K562 (cell line): ENCODE measurements around the gene SIGLEC6. TPM values are rescaled to one million over a fixed set of nuclear protein-coding genes. Genes with fewer than 3 reads are reported as not detected.

Source experiments
- CBX5 ChIP-seq: IDR thresholded peaks from 2 replicates; pipeline ENCODE4 v1.6.1; 2014; ENCODE audit warnings: low read depth, borderline replicate concordance
- CBX8 ChIP-seq: fragments of 200-600 bp; sonication (generic); IDR thresholded peaks from 2 replicates; pipeline ENCODE4 v1.6.1; 2012; ENCODE audit warnings: borderline replicate concordance, mixed run types, low read depth, mild to moderate bottlenecking, moderate library complexity, mixed read lengths, low read length, control low read depth, inconsistent platforms; ENCODE audit not compliant: poor library complexity, severe bottlenecking; ENCODE audit errors: extremely low read depth
- COPS2 ChIP-seq: fragments of 450-650 bp; conservative IDR thresholded peaks from 2 replicates; pipeline ENCODE4 v1.6.1; 2016; ENCODE audit warnings: mild to moderate bottlenecking, moderate library complexity
- FOXM1 ChIP-seq, 2 experiments: fragments of 450-650 bp in 1 of 2; sonication (generic) in 1 of 2; formaldehyde crosslinking in 1 of 2; IDR thresholded peaks; 2 replicates each; pipeline versions ENCODE4 v1.6.1 to v1.9.0; 2017 to 2022; ENCODE audit warnings: low read depth in 2 of 2, mild to moderate bottlenecking in 2 of 2, missing genetic modification reagents in 1 of 2, moderate library complexity in 1 of 2
- GABPB1 ChIP-seq: sonication (generic); formaldehyde crosslinking; IDR thresholded peaks from 2 replicates; pipeline ENCODE4 v1.8.0; 2022; ENCODE audit warnings: mild to moderate bottlenecking, missing genetic modification reagents
- GATAD2A ChIP-seq: fragments of 450-650 bp; IDR thresholded peaks from 2 replicates; pipeline ENCODE4 v1.6.1; 2017
- KHSRP ChIP-seq: fragments of 450-650 bp; IDR thresholded peaks from 2 replicates; pipeline ENCODE4 v1.6.1; 2017
- NCOA2 ChIP-seq, 2 experiments: fragments of 450-650 bp; IDR thresholded peaks; 2 replicates each; pipeline ENCODE4 v1.6.1; 2018; ENCODE audit warnings: mild to moderate bottlenecking in 2 of 2, moderate library complexity in 1 of 2; ENCODE audit not compliant: partially characterized antibody in 2 of 2
- NFATC3 ChIP-seq: fragments of 450-650 bp; IDR thresholded peaks from 2 replicates; pipeline ENCODE4 v1.6.1; 2017; ENCODE audit warnings: mild to moderate bottlenecking
- NFE2 ChIP-seq: IDR thresholded peaks from 2 replicates; pipeline ENCODE4 v1.6.1; 2014; ENCODE audit warnings: antibody characterized with exemption, low read depth
- NFE2L1 ChIP-seq: fragments of 450-650 bp; IDR thresholded peaks from 2 replicates; pipeline ENCODE4 v1.6.1; 2016; ENCODE audit warnings: missing genetic modification characterization, low read depth, mild to moderate bottlenecking, missing compliant biosample characterization, moderate library complexity, borderline replicate concordance
- PHF8 ChIP-seq: fragments of 200-600 bp; sonication (generic); IDR thresholded peaks from 2 replicates; pipeline ENCODE4 v1.6.1; 2012; ENCODE audit warnings: mixed run types, mild to moderate bottlenecking, inconsistent platforms, low read length, moderate library complexity, borderline replicate concordance
- SRSF1 ChIP-seq: fragments of 200-400 bp; formaldehyde crosslinking; IDR thresholded peaks from 2 replicates; pipeline ENCODE4 v1.6.1; 2017; ENCODE audit warnings: mild to moderate bottlenecking, low read depth, low read length, moderate library complexity
- STAT5B ChIP-seq: fragments of 250-450 bp; sonication (Bioruptor Pico); IDR thresholded peaks from 2 replicates; pipeline ENCODE4 v1.8.0; 2021; ENCODE audit warnings: mild to moderate bottlenecking, inconsistent platforms
- TARDBP ChIP-seq: fragments of 450-650 bp; IDR thresholded peaks from 2 replicates; pipeline ENCODE4 v1.6.1; 2016
- TFAM ChIP-seq: fragments of 250-450 bp; sonication (Bioruptor Pico); conservative IDR thresholded peaks from 2 replicates; pipeline ENCODE4 v1.5.0; 2021; ENCODE audit warnings: mild to moderate bottlenecking, moderate library complexity
- TOE1 ChIP-seq, 2 experiments: fragments of 450-650 bp in 1 of 2; sonication (generic) in 1 of 2; formaldehyde crosslinking in 1 of 2; IDR thresholded peaks; 2 replicates each; pipeline versions ENCODE4 v1.7.1 to v1.8.0; 2016 to 2022; ENCODE audit warnings: borderline replicate concordance in 2 of 2, mild to moderate bottlenecking in 2 of 2, antibody characterized with exemption in 1 of 2, inconsistent platforms in 1 of 2, low read depth in 1 of 2, missing genetic modification reagents in 1 of 2, moderate library complexity in 1 of 2
- ZNF197 ChIP-seq: fragments of 200-800 bp; sonication (Bioruptor generic); IDR thresholded peaks from 2 replicates; pipeline ENCODE4 v1.6.1; 2016; ENCODE audit warnings: low read depth, missing genetic modification characterization, missing compliant biosample characterization
- ZNF217 ChIP-seq: sonication (generic); formaldehyde crosslinking; IDR thresholded peaks from 2 replicates; pipeline ENCODE4 v1.8.0; 2022; ENCODE audit warnings: mild to moderate bottlenecking, missing genetic modification reagents
- ZNF24 ChIP-seq: fragments of 450-650 bp; IDR thresholded peaks from 2 replicates; pipeline ENCODE4 v1.6.1; 2016
- ZNF277 ChIP-seq: fragments of 250-450 bp; sonication (Bioruptor Pico); IDR thresholded peaks from 2 replicates; pipeline ENCODE4 v1.8.0; 2022; ENCODE audit warnings: inconsistent platforms, mild to moderate bottlenecking, moderate library complexity, borderline replicate concordance
- polyA plus RNA-seq, 8 experiments: library from polyadenylated mRNA; depleted of rRNA in 4 of 8; stranded (reverse) in 5 of 8; unstranded in 3 of 8; fragments of >200 nt; fragmentation: Nextera tagmentation in 2 of 8; fragmentation: Illumina TruSeq in 1 of 8; extraction: Ambion mirVana in 2 of 8; extraction: Trizol in 1 of 8; gene quantifications; 2 replicates each; pipeline versions ENCODE4 v1.2.1 to v1.2.3, GENCODE V29; 2011 to 2014; ENCODE audit warnings: inconsistent platforms in 1 of 8, missing spikeins in 1 of 8
- total RNA-seq, 7 experiments: library from RNA; depleted of rRNA in 6 of 7; stranded (reverse); fragments of >200 nt in 6 of 7; fragmentation: Illumina TruSeq in 2 of 7; extraction: Trizol in 2 of 7; gene quantifications; 2 replicates each; pipeline versions ENCODE4 v1.2.1 to v1.2.3, GENCODE V29; 2011 to 2021; ENCODE audit warnings: low replicate concordance in 1 of 7
- TF ChIP-seq, protein P1 (sequence below): fragments of 450-650 bp; IDR thresholded peaks from 2 replicates; pipeline ENCODE4 v1.7.1; 2018; ENCODE audit warnings: mild to moderate bottlenecking, low read depth; ENCODE audit not compliant: partially characterized antibody
- TF ChIP-seq, protein P2 (sequence below): fragments of 450-650 bp; formaldehyde crosslinking; IDR thresholded peaks from 2 replicates; pipeline ENCODE4 v1.4.0; 2022; ENCODE audit warnings: missing genetic modification characterization

SIGLEC6 gene
- total and polyA plus RNA-seq, 9 of the 15 experiments (the other 6 are each of a cell fraction or from before 2014, with no cell fraction given) = 0.03 to 17.5 (median 0.71) TPM

- TF ChIP-seq, protein P1, sequence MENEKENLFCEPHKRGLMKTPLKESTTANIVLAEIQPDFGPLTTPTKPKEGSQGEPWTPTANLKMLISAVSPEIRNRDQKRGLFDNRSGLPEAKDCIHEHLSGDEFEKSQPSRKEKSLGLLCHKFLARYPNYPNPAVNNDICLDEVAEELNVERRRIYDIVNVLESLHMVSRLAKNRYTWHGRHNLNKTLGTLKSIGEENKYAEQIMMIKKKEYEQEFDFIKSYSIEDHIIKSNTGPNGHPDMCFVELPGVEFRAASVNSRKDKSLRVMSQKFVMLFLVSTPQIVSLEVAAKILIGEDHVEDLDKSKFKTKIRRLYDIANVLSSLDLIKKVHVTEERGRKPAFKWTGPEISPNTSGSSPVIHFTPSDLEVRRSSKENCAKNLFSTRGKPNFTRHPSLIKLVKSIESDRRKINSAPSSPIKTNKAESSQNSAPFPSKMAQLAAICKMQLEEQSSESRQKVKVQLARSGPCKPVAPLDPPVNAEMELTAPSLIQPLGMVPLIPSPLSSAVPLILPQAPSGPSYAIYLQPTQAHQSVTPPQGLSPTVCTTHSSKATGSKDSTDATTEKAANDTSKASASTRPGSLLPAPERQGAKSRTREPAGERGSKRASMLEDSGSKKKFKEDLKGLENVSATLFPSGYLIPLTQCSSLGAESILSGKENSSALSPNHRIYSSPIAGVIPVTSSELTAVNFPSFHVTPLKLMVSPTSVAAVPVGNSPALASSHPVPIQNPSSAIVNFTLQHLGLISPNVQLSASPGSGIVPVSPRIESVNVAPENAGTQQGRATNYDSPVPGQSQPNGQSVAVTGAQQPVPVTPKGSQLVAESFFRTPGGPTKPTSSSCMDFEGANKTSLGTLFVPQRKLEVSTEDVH = peak; percentile 25
- TF ChIP-seq ZNF197 (CRISPR knock-in tag) (peak; percentile 87; the same call in 1 of the 2 replicates), ZNF217 (no peak), COPS2 (no peak), CBX8 (no peak), TARDBP (0 out of 2 replicates have a peak, but pooled peaks have one; percentile 46), ZNF24 (no peak), CBX5 (no peak), FOXM1 (IDR thresholded peaks at IDR 0.05; ENCODE audit: low read depth) (peak; percentile 95), FOXM1 (CRISPR knock-in tag; IDR thresholded peaks at IDR 0.05; ENCODE audit: low read depth) (no peak), ZNF277 (no peak), TFAM (CRISPR knock-in tag) (no peak), NFE2 (no peak), NFE2L1 (tag) (no peak), STAT5B (CRISPR knock-in tag) (no peak), GATAD2A (peak; percentile 88), SRSF1 (no peak), KHSRP (peak; percentile 51; the same call in 1 of the 2 replicates), PHF8 (no peak), GABPB1 (peak; percentile 47; the same call in 1 of the 2 replicates), TOE1 (IDR thresholded peaks at IDR 0.05; ENCODE audit: borderline replicate concordance) (no peak), TOE1 (CRISPR knock-in tag; IDR thresholded peaks at IDR 0.05; ENCODE audit: borderline replicate concordance, low read depth) (no peak), NCOA2 (IDR thresholded peaks at IDR 0.05; ENCODE audit: partially characterized antibody in 2 of 2) (peak; percentile 65 to 81), NFATC3 (no peak)
- TF ChIP-seq, protein P2, sequence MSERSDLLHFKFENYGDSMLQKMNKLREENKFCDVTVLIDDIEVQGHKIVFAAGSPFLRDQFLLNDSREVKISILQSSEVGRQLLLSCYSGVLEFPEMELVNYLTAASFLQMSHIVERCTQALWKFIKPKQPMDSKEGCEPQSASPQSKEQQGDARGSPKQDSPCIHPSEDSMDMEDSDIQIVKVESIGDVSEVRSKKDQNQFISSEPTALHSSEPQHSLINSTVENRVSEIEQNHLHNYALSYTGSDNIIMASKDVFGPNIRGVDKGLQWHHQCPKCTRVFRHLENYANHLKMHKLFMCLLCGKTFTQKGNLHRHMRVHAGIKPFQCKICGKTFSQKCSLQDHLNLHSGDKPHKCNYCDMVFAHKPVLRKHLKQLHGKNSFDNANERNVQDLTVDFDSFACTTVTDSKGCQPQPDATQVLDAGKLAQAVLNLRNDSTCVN = no peak
These were observed 23.3 kb downstream of the SIGLEC6 start (continued) for GRCh38 chr19:51508059-51508733.
